Measurements from ENCODE around the gene EIF4A3. TPM values are rescaled to one million over a fixed set of nuclear protein-coding genes. Genes with fewer than 3 reads are reported as not detected.

EIF4A3 gene
- polyA plus RNA-seq, 1 of the 3 experiments (the other 2 are of a cell fraction), result 335 TPM

GRCh38 chr17:80097127-80097621, 49.8 kb downstream of the EIF4A3 start:
- Histone ChIP-seq H3K4me1 (ENCODE audit: control insufficient read depth in 1 of 2, insufficient read depth in 2 of 2, low read depth in 1 of 2, low read length in 1 of 2) (peaks cover 0 to 21% of the 10 kb centered on the region in 2 experiments; a peak in 2 of 4 replicates), H3K9me3 (no peaks in the 10 kb centered on the region), H3F3A (replicated peaks; ENCODE audit: insufficient read depth) (no peaks in the 10 kb centered on the region), H3K36me3 (replicated peaks in 1 of 2; ENCODE audit: control insufficient read depth in 1 of 2, insufficient read depth in 2 of 2, low read length in 1 of 2) (no peaks in the 10 kb centered on the region), H4K20me1 (ENCODE audit: insufficient read depth) (no peaks in the 10 kb centered on the region), H3K27me3 (ENCODE audit: insufficient read depth) (no peaks in the 10 kb centered on the region), H3K79me2 (ENCODE audit: insufficient read depth) (peaks cover 7% of the 10 kb centered on the region), H2AFZ (ENCODE audit: low read depth) (no peak overlapping the region), H3K9ac (no peak overlapping the region), H3K4me2 (no peak overlapping the region), H3K4me3 (ENCODE audit: low read depth in 2 of 2, low read length in 1 of 2) (no peak overlapping the region), H3K9me2 (no peaks in the 10 kb centered on the region), H3K27ac (ENCODE audit: low read depth in 2 of 2, low read length in 1 of 2) (peak overlapping the region in 1 of 2 experiments; percentile 60; a peak in 2 of 4 replicates)
- WGBS (ENCODE audit: low lambda C conversion rate), result 83% methylated on average over 17 of the region's 17 CpGs
- TF ChIP-seq RAD21 (IDR thresholded peaks at IDR 0.05; ENCODE audit: low read length) (no peak), ZBTB33 (IDR thresholded peaks at IDR 0.05; ENCODE audit: borderline replicate concordance, low read depth) (no peak), GATA2 (CRISPR knock-in tag; IDR thresholded peaks at IDR 0.05) (no peak), MEF2A (IDR thresholded peaks at IDR 0.05; ENCODE audit: borderline replicate concordance, low read depth) (no peak), TEAD4 (IDR thresholded peaks at IDR 0.05; ENCODE audit: borderline replicate concordance, insufficient read depth) (no peak), FOXM1 (IDR thresholded peaks at IDR 0.05; ENCODE audit: low read depth) (no peak), YY1 (IDR thresholded peaks at IDR 0.05; ENCODE audit: low read depth) (no peak), EP300 (IDR thresholded peaks at IDR 0.05; ENCODE audit: borderline replicate concordance in 1 of 2, low read depth in 1 of 2, low read length in 1 of 2) (no peak), TAF1 (IDR thresholded peaks at IDR 0.05; ENCODE audit: borderline replicate concordance, low read depth, low read length) (no peak), GABPA (IDR thresholded peaks at IDR 0.05; ENCODE audit: low read depth) (no peak), CHD2 (IDR thresholded peaks at IDR 0.05; ENCODE audit: low read length, partially characterized antibody) (no peak), EZH2phosphoT487 (IDR thresholded peaks at IDR 0.05; ENCODE audit: borderline replicate concordance, low read depth) (no peak), RCOR1 (IDR thresholded peaks at IDR 0.05; ENCODE audit: low read length) (no peak), RFX5 (IDR thresholded peaks at IDR 0.05; ENCODE audit: low read length) (no peak), PBX3 (IDR thresholded peaks at IDR 0.05) (no peak), REST (IDR thresholded peaks at IDR 0.05; ENCODE audit: low read depth, low read length) (no peak), RXRA (IDR thresholded peaks at IDR 0.05; ENCODE audit: borderline replicate concordance, low read depth) (no peak), SMC3 (IDR thresholded peaks at IDR 0.05; ENCODE audit: low read depth, low read length) (no peak), USF1 (IDR thresholded peaks at IDR 0.05; ENCODE audit: borderline replicate concordance, low read depth) (no peak)
- TF ChIP-seq, protein P1, sequence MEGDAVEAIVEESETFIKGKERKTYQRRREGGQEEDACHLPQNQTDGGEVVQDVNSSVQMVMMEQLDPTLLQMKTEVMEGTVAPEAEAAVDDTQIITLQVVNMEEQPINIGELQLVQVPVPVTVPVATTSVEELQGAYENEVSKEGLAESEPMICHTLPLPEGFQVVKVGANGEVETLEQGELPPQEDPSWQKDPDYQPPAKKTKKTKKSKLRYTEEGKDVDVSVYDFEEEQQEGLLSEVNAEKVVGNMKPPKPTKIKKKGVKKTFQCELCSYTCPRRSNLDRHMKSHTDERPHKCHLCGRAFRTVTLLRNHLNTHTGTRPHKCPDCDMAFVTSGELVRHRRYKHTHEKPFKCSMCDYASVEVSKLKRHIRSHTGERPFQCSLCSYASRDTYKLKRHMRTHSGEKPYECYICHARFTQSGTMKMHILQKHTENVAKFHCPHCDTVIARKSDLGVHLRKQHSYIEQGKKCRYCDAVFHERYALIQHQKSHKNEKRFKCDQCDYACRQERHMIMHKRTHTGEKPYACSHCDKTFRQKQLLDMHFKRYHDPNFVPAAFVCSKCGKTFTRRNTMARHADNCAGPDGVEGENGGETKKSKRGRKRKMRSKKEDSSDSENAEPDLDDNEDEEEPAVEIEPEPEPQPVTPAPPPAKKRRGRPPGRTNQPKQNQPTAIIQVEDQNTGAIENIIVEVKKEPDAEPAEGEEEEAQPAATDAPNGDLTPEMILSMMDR (IDR thresholded peaks at IDR 0.05), result no peak
- ChIA-PET CTCF (interaction anchor here (7.8 kb wide), 1 partner anchor 15 kb away, joined by 86 read pairs; no protein-coding TSS in a partner anchor), POLR2A (interaction anchor here (0.6 kb wide), 2 partner anchors 61 to 206 kb away, joined by 3 read pairs; no protein-coding TSS in a partner anchor)
- DNase-seq, result no peak
